ENCODE measurements around the gene SREBF1. TPM values are rescaled to one million over a fixed set of nuclear protein-coding genes. Genes with fewer than 3 reads are reported as not detected.

Gene SREBF1
- total RNA-seq, 4 donors from 2014 or later: 16.1 to 90.7 (median 56.1) TPM

DNA sequence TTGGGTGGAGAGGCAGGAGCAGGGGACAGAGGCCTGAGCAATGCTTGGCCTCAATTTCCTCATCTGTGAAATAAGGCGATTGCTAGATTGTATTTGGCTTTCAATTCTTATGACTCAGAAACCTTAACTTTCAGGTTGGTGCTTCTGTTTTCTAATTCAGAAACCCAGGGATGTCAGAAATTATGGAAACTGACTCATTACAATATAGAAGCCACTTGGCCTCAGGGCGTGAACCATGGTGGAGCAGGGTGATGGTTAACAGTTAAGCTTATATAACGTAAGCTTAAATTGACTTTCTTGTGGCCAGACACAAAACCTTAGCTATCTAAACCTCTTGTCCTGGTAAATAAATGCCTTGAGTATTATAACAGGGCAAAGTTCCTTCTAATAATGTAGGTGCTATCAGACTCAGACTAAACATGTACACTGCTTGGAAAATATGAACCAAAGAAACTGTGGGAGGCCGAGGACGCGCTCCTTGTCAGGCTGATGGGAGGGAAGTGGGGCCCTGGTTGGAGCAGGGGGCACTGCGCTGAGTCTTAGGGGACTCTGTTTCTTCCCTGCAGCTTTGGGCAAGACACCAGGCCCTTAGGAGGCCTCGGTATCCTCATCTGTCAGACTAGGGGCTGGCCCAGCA lies 17.1 kb upstream of the SREBF1 start:
- no peaks in the 10 kb centered on the region for H3K9me3 ChIP-seq
- no peaks in the 10 kb centered on the region for H3K27me3 ChIP-seq
- H3K27ac ChIP-seq: peak overlapping the region in 1 of 4 donors; percentile 31
- H3K36me3 ChIP-seq: peaks cover 0 to 19% of the 10 kb centered on the region in 2 donors
- WGBS, 2 donors (ENCODE audit: low coverage in 1 of 2): 74 to 79% methylated on average over 6 to 8 of the region's 8 CpGs
- no peak for ATAC-seq
- no peak overlapping the region for H3K4me3 ChIP-seq
- peaks cover 4 to 58% (median 27%) of the 10 kb centered on the region in 3 donors for H3K4me1 ChIP-seq
- TF ChIP-seq EP300 (IDR thresholded peaks at IDR 0.05): no peak
- no peak for TF ChIP-seq CTCF (IDR thresholded peaks at IDR 0.05)
- TF ChIP-seq POLR2A (IDR thresholded peaks at IDR 0.05): no peak
- TF ChIP-seq POLR2AphosphoS5 (IDR thresholded peaks at IDR 0.05): no peak

GRCh38 chr17:17852930-17853329 lies 16.1 kb upstream of the SREBF1 start:
- Histone ChIP-seq H3K9me3 (no peaks in the 10 kb centered on the region), H3K4me3 (no peak overlapping the region), H3K4me1 (peaks cover 4 to 68% (median 36%) of the 10 kb centered on the region in 3 donors), H3K27ac (peak overlapping the region in 1 of 4 donors; percentile 31), H3K36me3 (peaks cover 0 to 21% of the 10 kb centered on the region in 2 donors), H3K27me3 (no peaks in the 10 kb centered on the region)
- ATAC-seq: no peak
- 80 to 87% methylated on average over 2 to 3 of the region's 3 CpGs for WGBS, 2 donors (ENCODE audit: low coverage in 1 of 2)
- TF ChIP-seq CTCF (IDR thresholded peaks at IDR 0.05) (no peak), POLR2A (IDR thresholded peaks at IDR 0.05) (no peak), POLR2AphosphoS5 (IDR thresholded peaks at IDR 0.05) (no peak), EP300 (IDR thresholded peaks at IDR 0.05) (no peak)

DNA sequence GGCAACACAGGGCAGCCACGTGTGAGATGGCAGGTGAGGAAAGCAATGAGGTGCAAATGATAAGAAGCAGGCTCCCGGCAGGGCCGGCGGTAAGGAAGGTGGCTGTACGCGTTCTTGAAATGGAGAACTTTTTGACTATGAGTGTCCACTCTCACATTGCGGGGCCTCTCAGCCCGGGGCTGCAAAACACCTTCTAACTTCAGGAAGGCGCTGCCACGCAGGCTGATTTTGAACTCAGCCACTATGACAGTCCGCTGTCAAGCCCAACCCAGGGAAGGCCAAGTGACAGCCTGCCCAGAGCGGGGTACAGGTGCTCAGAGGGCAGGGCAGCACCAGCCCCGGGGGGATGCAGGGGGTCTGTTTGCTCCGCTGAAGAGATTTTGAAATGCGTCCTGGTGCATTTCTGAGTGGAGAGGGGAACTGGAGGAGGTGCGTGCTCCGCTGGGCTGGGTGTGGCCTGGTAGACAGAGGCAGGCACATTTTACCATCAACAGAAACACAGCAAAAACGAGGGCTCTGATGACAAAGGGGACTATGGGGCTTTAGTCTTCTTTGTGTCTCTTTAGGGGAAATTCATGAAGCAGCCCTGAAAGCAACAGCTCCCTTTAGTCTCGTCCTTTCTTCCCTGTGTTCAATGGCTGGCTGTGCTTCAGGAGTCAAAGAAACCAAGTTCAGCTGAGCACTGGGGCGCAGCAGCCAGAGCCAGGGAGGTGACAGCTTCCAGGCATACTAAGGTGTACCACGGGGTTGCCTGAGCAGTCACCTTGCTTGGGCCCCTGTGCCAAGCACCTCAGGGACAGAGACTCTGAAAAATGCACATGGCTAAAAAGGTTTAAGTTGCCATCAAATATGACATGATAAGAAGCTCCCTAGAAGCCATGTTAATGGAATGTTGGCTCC lies 14.6 kb upstream of the SREBF1 start:
- no peak overlapping the region for H3K4me3 ChIP-seq
- no peaks in the 10 kb centered on the region for H3K27me3 ChIP-seq
- peak overlapping the region in 2 of 4 donors; percentile 75 to 79 for H3K27ac ChIP-seq
- TF ChIP-seq EP300 (IDR thresholded peaks at IDR 0.05): no peak
- no peak for TF ChIP-seq CTCF (IDR thresholded peaks at IDR 0.05)
- TF ChIP-seq POLR2A (IDR thresholded peaks at IDR 0.05): no peak
- no peak for TF ChIP-seq POLR2AphosphoS5 (IDR thresholded peaks at IDR 0.05)
- WGBS, 2 donors (ENCODE audit: low coverage in 1 of 2): 74 to 87% methylated on average over 7 to 14 of the region's 21 CpGs
- ATAC-seq: no peak
- H3K4me1 ChIP-seq: peaks cover 4 to 72% (median 36%) of the 10 kb centered on the region in 3 donors
- H3K36me3 ChIP-seq: peaks cover 0 to 33% of the 10 kb centered on the region in 2 donors
- H3K9me3 ChIP-seq: no peaks in the 10 kb centered on the region

- H3K27ac ChIP-seq: peak overlapping the region; percentile 36 to 79 (median 75)
- no peaks in the 10 kb centered on the region for H3K27me3 ChIP-seq
- TF ChIP-seq EP300 (IDR thresholded peaks at IDR 0.05) (no peak), CTCF (IDR thresholded peaks at IDR 0.05) (peak in 3 of 4 experiments; percentile 22 to 57 (median 27))
- H3K4me1 ChIP-seq: peaks cover 4 to 58% (median 27%) of the 10 kb centered on the region in 3 donors
- H3K4me3 ChIP-seq: no peak overlapping the region
- H3K9me3 ChIP-seq: no peaks in the 10 kb centered on the region
- H3K36me3 ChIP-seq: peaks cover 0 to 47% of the 10 kb centered on the region in 2 donors
- 50% methylated on average over 1 of the region's 2 CpGs; no CpG with 5 or more reads in 1 of the 2 donors for WGBS, 2 donors (ENCODE audit: low coverage in 1 of 2)
- ATAC-seq: peak; percentile 47
These were observed 13.1 kb upstream of the SREBF1 start for GRCh38 chr17:17849845-17850373.
